ENCODE data around the gene RHEX.
"Not testable (repeated sequence)": the region's sequence is repeated elsewhere in the genome, so short reads cannot be mapped to it uniquely, and the experiment has no call there.

The RHEX gene

GRCh38 chr1:206040328-206040727 lies 12.6 kb upstream of the RHEX start:
- H3K27ac ChIP-seq: no peak overlapping the region
- no peak for TF ChIP-seq CTCF (IDR thresholded peaks at IDR 0.05)
- no peak for TF ChIP-seq ZFX (IDR thresholded peaks at IDR 0.05; ENCODE audit: borderline replicate concordance)

- TF ChIP-seq ZFX (IDR thresholded peaks at IDR 0.05; ENCODE audit: borderline replicate concordance): no peak
- no peak for TF ChIP-seq CTCF (IDR thresholded peaks at IDR 0.05)
- H3K27ac ChIP-seq: no peak overlapping the region
Measured at GRCh38 chr1:206041640-206042039, 11.3 kb upstream of the RHEX start.

GRCh38 chr1:206047271-206047670 lies 5.7 kb upstream of the RHEX start:
- no peak overlapping the region for H3K27ac ChIP-seq
- TF ChIP-seq ZFX (IDR thresholded peaks at IDR 0.05; ENCODE audit: borderline replicate concordance) (no peak), CTCF (IDR thresholded peaks at IDR 0.05) (no peak)

- TF ChIP-seq ZFX (IDR thresholded peaks at IDR 0.05; ENCODE audit: borderline replicate concordance): no peak
- no peak for TF ChIP-seq CTCF (IDR thresholded peaks at IDR 0.05)
- no peak overlapping the region for H3K27ac ChIP-seq
Measured at GRCh38 chr1:206048582-206048981, 4.4 kb upstream of the RHEX start.

DNA sequence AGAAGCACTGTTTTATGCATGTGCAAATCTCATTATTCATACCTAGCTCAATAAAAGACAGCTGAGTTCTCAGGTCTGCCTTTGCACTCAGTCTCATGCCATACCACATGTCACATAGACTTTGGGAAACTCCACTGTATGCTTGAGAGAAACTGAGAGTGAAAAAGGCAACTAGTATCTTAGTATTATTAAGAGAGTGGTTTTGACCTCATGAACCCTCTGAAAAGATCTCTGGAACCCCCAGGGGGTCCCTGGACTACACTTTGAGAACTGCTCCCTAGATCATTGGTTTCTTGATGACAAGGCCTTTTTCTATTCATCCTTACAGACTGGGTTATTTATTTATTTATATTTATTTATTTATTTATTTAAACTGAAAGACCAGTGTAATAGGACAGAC lies 3.7 kb upstream of the RHEX start:
- no peak overlapping the region for H3K27ac ChIP-seq

GRCh38 chr1:206049919-206050600 lies 2.9 kb upstream of the RHEX start:
- TF ChIP-seq CTCF (IDR thresholded peaks at IDR 0.05) (no peak), ZFX (IDR thresholded peaks at IDR 0.05; ENCODE audit: borderline replicate concordance) (no peak)
- no peak overlapping the region for H3K27ac ChIP-seq

More for the DNA sequence above, 3.7 kb upstream of the RHEX start:
- TF ChIP-seq ZFX (IDR thresholded peaks at IDR 0.05; ENCODE audit: borderline replicate concordance) (no peak), CTCF (IDR thresholded peaks at IDR 0.05) (no peak)

GRCh38 chr1:206050655-206051235 lies 2.2 kb upstream of the RHEX start:
- no peak overlapping the region for H3K27ac ChIP-seq
- TF ChIP-seq ZFX (IDR thresholded peaks at IDR 0.05; ENCODE audit: borderline replicate concordance) (no peak), CTCF (IDR thresholded peaks at IDR 0.05) (no peak)

- not testable (repeated sequence) for H3K27ac ChIP-seq
Measured at GRCh38 chr1:206052231-206052865, 625 bp upstream of the RHEX start.

GRCh38 chr1:206053616-206054015 lies 643 bp downstream of the RHEX start:
- H3K27ac ChIP-seq: not testable (repeated sequence)

DNA sequence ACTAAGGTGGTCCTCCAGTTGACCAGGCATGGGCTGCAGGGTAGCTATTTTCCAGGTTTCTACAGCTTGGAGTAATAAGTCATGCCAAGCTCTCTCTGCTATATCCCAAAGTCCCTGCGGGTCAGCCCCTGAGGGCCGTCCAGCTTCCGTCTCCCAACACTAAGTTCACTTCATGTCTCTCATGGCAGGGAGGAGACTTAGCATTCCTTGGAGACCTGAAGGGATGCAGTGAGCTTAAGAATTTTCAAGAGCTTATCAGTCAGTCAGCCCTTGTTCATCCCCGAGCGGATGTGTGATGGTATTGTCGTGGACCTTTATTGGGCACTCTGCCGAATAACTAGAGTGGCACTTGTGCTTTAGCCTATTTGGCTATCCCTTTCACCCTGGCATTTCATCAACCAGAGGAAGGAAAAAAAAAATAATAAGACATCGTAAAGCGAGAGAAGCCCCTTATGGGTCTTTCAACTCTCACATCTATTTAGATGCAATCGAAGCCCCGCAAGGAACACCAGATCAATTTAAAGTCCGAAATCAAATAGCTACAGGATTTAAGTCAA lies 2.2 kb downstream of the RHEX start:
- H3K27ac ChIP-seq: not testable (repeated sequence)
